ENCODE results near the gene LIG3. TPM values are rescaled to one million over a fixed set of nuclear protein-coding genes. Genes with fewer than 3 reads are reported as not detected.
A peak's percentile ranks its signal among the peaks of the same experiment; 100 is the strongest.

Gene LIG3
- total and polyA plus RNA-seq, 2 of the 13 experiments (the other 11 are each of a cell fraction or from before 2014, with no cell fraction given), result 34.4 to 36.2 TPM

DNA sequence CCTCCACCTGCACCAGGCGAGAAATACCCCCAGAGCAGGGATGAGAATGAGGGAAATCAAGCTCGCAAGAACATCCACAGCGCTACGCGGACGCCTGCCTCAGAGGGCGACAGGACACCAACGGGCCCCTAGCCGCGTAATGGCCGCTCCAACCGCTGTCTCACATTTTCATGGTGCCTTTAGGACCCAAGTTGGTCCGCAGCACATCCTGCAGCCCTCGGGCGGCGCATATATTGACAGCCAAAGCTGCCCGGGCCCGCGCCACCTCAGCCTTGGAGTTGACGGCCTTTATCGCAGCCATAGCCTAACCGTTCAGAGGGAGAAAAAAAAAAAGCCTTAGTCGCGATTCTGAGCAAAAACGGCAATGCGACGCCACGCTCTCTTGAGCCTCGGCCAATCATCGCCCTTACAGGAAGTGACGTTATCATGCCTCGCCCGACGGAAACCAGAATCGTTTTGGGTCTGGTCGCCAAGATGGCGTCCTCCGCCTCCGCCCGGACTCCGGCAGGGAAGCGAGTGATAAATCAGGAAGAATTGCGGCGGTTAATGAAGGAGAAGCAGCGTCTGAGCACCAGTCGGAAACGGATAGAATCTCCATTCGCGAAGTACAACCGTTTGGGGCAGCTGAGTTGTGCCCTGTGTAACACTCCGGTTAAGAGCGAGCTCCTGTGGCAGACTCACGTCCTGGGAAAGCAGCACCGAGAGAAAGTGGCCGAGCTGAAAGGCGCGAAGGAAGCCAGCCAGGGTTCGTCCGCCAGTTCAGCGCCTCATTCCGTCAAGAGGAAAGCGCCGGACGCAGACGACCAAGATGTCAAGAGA is 19.0 kb upstream of the LIG3 start, which contains the start of the genes CCT6B and ZNF830 (continued):
- TF ChIP-seq, protein P1, sequence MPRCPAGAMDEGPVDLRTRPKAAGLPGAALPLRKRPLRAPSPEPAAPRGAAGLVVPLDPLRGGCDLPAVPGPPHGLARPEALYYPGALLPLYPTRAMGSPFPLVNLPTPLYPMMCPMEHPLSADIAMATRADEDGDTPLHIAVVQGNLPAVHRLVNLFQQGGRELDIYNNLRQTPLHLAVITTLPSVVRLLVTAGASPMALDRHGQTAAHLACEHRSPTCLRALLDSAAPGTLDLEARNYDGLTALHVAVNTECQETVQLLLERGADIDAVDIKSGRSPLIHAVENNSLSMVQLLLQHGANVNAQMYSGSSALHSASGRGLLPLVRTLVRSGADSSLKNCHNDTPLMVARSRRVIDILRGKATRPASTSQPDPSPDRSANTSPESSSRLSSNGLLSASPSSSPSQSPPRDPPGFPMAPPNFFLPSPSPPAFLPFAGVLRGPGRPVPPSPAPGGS (CRISPR knock-in tag; IDR thresholded peaks at IDR 0.05), result no peak; the same call in 1 of the 2 replicates
- TF ChIP-seq ZNF253 (CRISPR knock-in tag; IDR thresholded peaks at IDR 0.05; ENCODE audit: borderline replicate concordance) (peak; percentile 81; the same call in 1 of the 2 replicates), ZSCAN31 (CRISPR knock-in tag; IDR thresholded peaks at IDR 0.05; ENCODE audit: low read depth) (no peak), DMAP1 (CRISPR knock-in tag; IDR thresholded peaks at IDR 0.05) (peak; percentile 82; the same call in 1 of the 2 replicates), ZNF382 (CRISPR knock-in tag; IDR thresholded peaks at IDR 0.05; ENCODE audit: borderline replicate concordance) (no peak), PCBP1 (IDR thresholded peaks at IDR 0.05; ENCODE audit: borderline replicate concordance, low read depth, low read length) (no peak)
- TF ChIP-seq, protein P2, sequence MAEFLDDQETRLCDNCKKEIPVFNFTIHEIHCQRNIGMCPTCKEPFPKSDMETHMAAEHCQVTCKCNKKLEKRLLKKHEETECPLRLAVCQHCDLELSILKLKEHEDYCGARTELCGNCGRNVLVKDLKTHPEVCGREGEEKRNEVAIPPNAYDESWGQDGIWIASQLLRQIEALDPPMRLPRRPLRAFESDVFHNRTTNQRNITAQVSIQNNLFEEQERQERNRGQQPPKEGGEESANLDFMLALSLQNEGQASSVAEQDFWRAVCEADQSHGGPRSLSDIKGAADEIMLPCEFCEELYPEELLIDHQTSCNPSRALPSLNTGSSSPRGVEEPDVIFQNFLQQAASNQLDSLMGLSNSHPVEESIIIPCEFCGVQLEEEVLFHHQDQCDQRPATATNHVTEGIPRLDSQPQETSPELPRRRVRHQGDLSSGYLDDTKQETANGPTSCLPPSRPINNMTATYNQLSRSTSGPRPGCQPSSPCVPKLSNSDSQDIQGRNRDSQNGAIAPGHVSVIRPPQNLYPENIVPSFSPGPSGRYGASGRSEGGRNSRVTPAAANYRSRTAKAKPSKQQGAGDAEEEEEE (CRISPR knock-in tag; IDR thresholded peaks at IDR 0.05; ENCODE audit: borderline replicate concordance), result peak; percentile 54; the same call in 1 of the 2 replicates
- TF ChIP-seq, protein P3, sequence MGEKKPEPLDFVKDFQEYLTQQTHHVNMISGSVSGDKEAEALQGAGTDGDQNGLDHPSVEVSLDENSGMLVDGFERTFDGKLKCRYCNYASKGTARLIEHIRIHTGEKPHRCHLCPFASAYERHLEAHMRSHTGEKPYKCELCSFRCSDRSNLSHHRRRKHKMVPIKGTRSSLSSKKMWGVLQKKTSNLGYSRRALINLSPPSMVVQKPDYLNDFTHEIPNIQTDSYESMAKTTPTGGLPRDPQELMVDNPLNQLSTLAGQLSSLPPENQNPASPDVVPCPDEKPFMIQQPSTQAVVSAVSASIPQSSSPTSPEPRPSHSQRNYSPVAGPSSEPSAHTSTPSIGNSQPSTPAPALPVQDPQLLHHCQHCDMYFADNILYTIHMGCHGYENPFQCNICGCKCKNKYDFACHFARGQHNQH (CRISPR knock-in tag; IDR thresholded peaks at IDR 0.05), result peak; percentile 64
- TF ChIP-seq, protein P4, sequence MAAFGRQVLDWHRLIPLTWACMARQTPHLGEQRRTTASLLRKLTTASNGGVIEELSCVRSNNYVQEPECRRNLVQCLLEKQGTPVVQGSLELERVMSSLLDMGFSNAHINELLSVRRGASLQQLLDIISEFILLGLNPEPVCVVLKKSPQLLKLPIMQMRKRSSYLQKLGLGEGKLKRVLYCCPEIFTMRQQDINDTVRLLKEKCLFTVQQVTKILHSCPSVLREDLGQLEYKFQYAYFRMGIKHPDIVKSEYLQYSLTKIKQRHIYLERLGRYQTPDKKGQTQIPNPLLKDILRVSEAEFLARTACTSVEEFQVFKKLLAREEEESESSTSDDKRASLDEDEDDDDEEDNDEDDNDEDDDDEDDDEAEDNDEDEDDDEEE (CRISPR knock-in tag; IDR thresholded peaks at IDR 0.05), result no peak
- TF ChIP-seq, protein P5, sequence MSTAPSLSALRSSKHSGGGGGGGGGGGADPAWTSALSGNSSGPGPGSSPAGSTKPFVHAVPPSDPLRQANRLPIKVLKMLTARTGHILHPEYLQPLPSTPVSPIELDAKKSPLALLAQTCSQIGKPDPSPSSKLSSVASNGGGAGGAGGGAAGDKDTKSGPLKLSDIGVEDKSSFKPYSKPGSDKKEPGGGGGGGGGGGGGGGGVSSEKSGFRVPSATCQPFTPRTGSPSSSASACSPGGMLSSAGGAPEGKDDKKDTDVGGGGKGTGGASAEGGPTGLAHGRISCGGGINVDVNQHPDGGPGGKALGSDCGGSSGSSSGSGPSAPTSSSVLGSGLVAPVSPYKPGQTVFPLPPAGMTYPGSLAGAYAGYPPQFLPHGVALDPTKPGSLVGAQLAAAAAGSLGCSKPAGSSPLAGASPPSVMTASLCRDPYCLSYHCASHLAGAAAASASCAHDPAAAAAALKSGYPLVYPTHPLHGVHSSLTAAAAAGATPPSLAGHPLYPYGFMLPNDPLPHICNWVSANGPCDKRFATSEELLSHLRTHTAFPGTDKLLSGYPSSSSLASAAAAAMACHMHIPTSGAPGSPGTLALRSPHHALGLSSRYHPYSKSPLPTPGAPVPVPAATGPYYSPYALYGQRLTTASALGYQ (CRISPR knock-in tag; IDR thresholded peaks at IDR 0.05), result no peak
- TF ChIP-seq, protein P6, sequence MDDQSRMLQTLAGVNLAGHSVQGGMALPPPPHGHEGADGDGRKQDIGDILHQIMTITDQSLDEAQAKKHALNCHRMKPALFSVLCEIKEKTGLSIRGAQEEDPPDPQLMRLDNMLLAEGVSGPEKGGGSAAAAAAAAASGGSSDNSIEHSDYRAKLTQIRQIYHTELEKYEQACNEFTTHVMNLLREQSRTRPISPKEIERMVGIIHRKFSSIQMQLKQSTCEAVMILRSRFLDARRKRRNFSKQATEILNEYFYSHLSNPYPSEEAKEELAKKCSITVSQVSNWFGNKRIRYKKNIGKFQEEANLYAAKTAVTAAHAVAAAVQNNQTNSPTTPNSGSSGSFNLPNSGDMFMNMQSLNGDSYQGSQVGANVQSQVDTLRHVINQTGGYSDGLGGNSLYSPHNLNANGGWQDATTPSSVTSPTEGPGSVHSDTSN (CRISPR knock-in tag; IDR thresholded peaks at IDR 0.05; ENCODE audit: borderline replicate concordance), result no peak
- TF ChIP-seq, protein P7, sequence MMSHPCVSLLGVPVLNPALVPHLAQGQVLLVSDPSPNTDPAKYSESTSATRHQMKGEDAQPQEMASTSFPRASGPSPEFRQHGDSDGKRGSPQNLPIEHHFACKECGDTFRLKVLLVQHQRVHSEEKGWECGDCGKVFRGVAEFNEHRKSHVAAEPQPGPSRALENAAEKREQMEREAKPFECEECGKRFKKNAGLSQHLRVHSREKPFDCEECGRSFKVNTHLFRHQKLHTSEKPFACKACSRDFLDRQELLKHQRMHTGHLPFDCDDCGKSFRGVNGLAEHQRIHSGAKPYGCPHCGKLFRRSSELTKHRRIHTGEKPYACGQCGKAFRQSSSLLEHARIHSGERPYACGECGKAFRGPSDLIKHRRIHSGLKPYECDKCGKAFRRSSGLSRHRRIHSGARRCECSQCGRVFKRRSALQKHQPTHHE (CRISPR knock-in tag; IDR thresholded peaks at IDR 0.05; ENCODE audit: borderline replicate concordance), result no peak; the same call in 1 of the 2 replicates
- TF ChIP-seq, protein P8, sequence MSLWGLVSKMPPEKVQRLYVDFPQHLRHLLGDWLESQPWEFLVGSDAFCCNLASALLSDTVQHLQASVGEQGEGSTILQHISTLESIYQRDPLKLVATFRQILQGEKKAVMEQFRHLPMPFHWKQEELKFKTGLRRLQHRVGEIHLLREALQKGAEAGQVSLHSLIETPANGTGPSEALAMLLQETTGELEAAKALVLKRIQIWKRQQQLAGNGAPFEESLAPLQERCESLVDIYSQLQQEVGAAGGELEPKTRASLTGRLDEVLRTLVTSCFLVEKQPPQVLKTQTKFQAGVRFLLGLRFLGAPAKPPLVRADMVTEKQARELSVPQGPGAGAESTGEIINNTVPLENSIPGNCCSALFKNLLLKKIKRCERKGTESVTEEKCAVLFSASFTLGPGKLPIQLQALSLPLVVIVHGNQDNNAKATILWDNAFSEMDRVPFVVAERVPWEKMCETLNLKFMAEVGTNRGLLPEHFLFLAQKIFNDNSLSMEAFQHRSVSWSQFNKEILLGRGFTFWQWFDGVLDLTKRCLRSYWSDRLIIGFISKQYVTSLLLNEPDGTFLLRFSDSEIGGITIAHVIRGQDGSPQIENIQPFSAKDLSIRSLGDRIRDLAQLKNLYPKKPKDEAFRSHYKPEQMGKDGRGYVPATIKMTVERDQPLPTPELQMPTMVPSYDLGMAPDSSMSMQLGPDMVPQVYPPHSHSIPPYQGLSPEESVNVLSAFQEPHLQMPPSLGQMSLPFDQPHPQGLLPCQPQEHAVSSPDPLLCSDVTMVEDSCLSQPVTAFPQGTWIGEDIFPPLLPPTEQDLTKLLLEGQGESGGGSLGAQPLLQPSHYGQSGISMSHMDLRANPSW (CRISPR knock-in tag; IDR thresholded peaks at IDR 0.05; ENCODE audit: borderline replicate concordance), result 0 out of 2 replicates have a peak, but pooled peaks have one; percentile 54

All from HepG2 (cell line).